ENCODE measurements around the gene PEPD.

PEPD gene

GRCh38 chr19:33350538-33351309, 170.9 kb downstream of the PEPD start:
- POLR2A ChIA-PET = interaction anchor here (0.5 to 0.6 kb wide), 2 partner anchors 24 to 193 kb away, joined by 3 read pairs; no protein-coding TSS in a partner anchor
- Histone ChIP-seq H3K4me3 (ENCODE audit: control insufficient read depth in 1 of 7, extremely low read depth in 1 of 7, insufficient read depth in 4 of 7, low read depth in 2 of 7, low read length in 6 of 7) (no peak overlapping the region), H3K9me3 (ENCODE audit: control extremely low read depth in 1 of 5, control insufficient read depth in 4 of 5, insufficient read depth in 2 of 5, low read depth in 1 of 5, low read length in 4 of 5) (peaks cover 0 to 6% (median 3%) of the 10 kb centered on the region in 5 experiments), H3K27ac (ENCODE audit: insufficient read depth in 1 of 2, low read depth in 1 of 2, low read length in 2 of 2, poor library complexity in 1 of 2, severe bottlenecking in 2 of 2) (no peak overlapping the region), H3K4me1 (ENCODE audit: control extremely low read depth in 1 of 4, control insufficient read depth in 4 of 4, insufficient read depth in 4 of 4, low read length in 3 of 4) (peaks cover 0 to 4% (median 0%) of the 10 kb centered on the region in 4 experiments), H3K36me3 (ENCODE audit: control insufficient read depth in 4 of 4, insufficient read depth in 4 of 4, low read length in 3 of 4) (no peaks in the 10 kb centered on the region), H3K27me3 (replicated peaks in 2 of 5; ENCODE audit: control insufficient read depth in 4 of 5, insufficient read depth in 5 of 5, low read length in 4 of 5) (peaks cover 0 to 4% (median 0%) of the 10 kb centered on the region in 5 experiments)
- WGBS (ENCODE audit: insufficient coverage) = 94% methylated on average over 10 of the region's 12 CpGs
- CTCF ChIA-PET = interaction anchor here (0.9 kb wide), 1 partner anchor 65 kb away, joined by 3 read pairs; no protein-coding TSS in a partner anchor
- DNase-seq = no peak

- H3K27me3 ChIP-seq (replicated peaks in 2 of 5; ENCODE audit: control insufficient read depth in 4 of 5, insufficient read depth in 5 of 5, low read length in 4 of 5) = peaks cover 0 to 6% (median 2%) of the 10 kb centered on the region in 5 experiments
- H3K9me3 ChIP-seq (ENCODE audit: control extremely low read depth in 1 of 5, control insufficient read depth in 4 of 5, insufficient read depth in 2 of 5, low read depth in 1 of 5, low read length in 4 of 5) = no peaks in the 10 kb centered on the region
- H3K4me3 ChIP-seq (ENCODE audit: control insufficient read depth in 1 of 7, extremely low read depth in 1 of 7, insufficient read depth in 4 of 7, low read depth in 2 of 7, low read length in 6 of 7) = no peak overlapping the region
- DNase-seq = no peak
- H3K4me1 ChIP-seq (ENCODE audit: control extremely low read depth in 1 of 4, control insufficient read depth in 4 of 4, insufficient read depth in 4 of 4, low read length in 3 of 4) = peaks cover 0 to 4% (median 0%) of the 10 kb centered on the region in 4 experiments
- POLR2A ChIA-PET = interaction anchor here (0.5 to 0.6 kb wide), 2 partner anchors 23 to 192 kb away, joined by 3 read pairs; no protein-coding TSS in a partner anchor
- CTCF ChIA-PET = interaction anchor here (0.9 kb wide), 1 partner anchor 66 kb away, joined by 3 read pairs; no protein-coding TSS in a partner anchor
- no peaks in the 10 kb centered on the region for H3K36me3 ChIP-seq (ENCODE audit: control insufficient read depth in 4 of 4, insufficient read depth in 4 of 4, low read length in 3 of 4)
- WGBS (ENCODE audit: insufficient coverage) = 90% methylated on average over 9 of the region's 12 CpGs
- H3K27ac ChIP-seq (ENCODE audit: insufficient read depth in 1 of 2, low read depth in 1 of 2, low read length in 2 of 2, poor library complexity in 1 of 2, severe bottlenecking in 2 of 2) = no peak overlapping the region
Measured at GRCh38 chr19:33349319-33350289, 172.0 kb downstream of the PEPD start.

- no peak overlapping the region for H3K4me3 ChIP-seq (ENCODE audit: control insufficient read depth in 1 of 7, extremely low read depth in 1 of 7, insufficient read depth in 4 of 7, low read depth in 2 of 7, low read length in 6 of 7)
- no peak for DNase-seq
- no peak overlapping the region for H3K27ac ChIP-seq (ENCODE audit: insufficient read depth in 1 of 2, low read depth in 1 of 2, low read length in 2 of 2, poor library complexity in 1 of 2, severe bottlenecking in 2 of 2)
- H3K27me3 ChIP-seq (replicated peaks in 2 of 5; ENCODE audit: control insufficient read depth in 4 of 5, insufficient read depth in 5 of 5, low read length in 4 of 5) = peaks cover 0 to 11% (median 4%) of the 10 kb centered on the region in 5 experiments
- CTCF ChIA-PET = interaction anchor here (1.7 kb wide), 1 partner anchor 8 kb away, joined by 4 read pairs; no protein-coding TSS in a partner anchor
- WGBS (ENCODE audit: insufficient coverage) = 75% methylated on average over 12 of the region's 12 CpGs
- no peaks in the 10 kb centered on the region for H3K36me3 ChIP-seq (ENCODE audit: control insufficient read depth in 4 of 4, insufficient read depth in 4 of 4, low read length in 3 of 4)
- POLR2A ChIA-PET = no interaction called here
- no peaks in the 10 kb centered on the region for H3K9me3 ChIP-seq (ENCODE audit: control extremely low read depth in 1 of 5, control insufficient read depth in 4 of 5, insufficient read depth in 2 of 5, low read depth in 1 of 5, low read length in 4 of 5)
- peaks cover 0 to 4% (median 0%) of the 10 kb centered on the region in 4 experiments for H3K4me1 ChIP-seq (ENCODE audit: control extremely low read depth in 1 of 4, control insufficient read depth in 4 of 4, insufficient read depth in 4 of 4, low read length in 3 of 4)
Measured at GRCh38 chr19:33348301-33349010, 173.1 kb downstream of the PEPD start.

- no peak overlapping the region for H3K4me3 ChIP-seq (ENCODE audit: control insufficient read depth in 1 of 7, extremely low read depth in 1 of 7, insufficient read depth in 4 of 7, low read depth in 2 of 7, low read length in 6 of 7)
- H3K27ac ChIP-seq (ENCODE audit: insufficient read depth in 1 of 2, low read depth in 1 of 2, low read length in 2 of 2, poor library complexity in 1 of 2, severe bottlenecking in 2 of 2) = no peak overlapping the region
- CTCF ChIA-PET = interaction anchor here (1.7 kb wide), 1 partner anchor 9 kb away, joined by 4 read pairs; no protein-coding TSS in a partner anchor
- no peak for DNase-seq
- POLR2A ChIA-PET = no interaction called here
- 96% methylated on average over 10 of the region's 10 CpGs for WGBS (ENCODE audit: insufficient coverage)
- peaks cover 0 to 12% (median 4%) of the 10 kb centered on the region in 5 experiments for H3K27me3 ChIP-seq (replicated peaks in 2 of 5; ENCODE audit: control insufficient read depth in 4 of 5, insufficient read depth in 5 of 5, low read length in 4 of 5)
- peaks cover 0 to 4% (median 0%) of the 10 kb centered on the region in 4 experiments for H3K4me1 ChIP-seq (ENCODE audit: control extremely low read depth in 1 of 4, control insufficient read depth in 4 of 4, insufficient read depth in 4 of 4, low read length in 3 of 4)
- H3K9me3 ChIP-seq (ENCODE audit: control extremely low read depth in 1 of 5, control insufficient read depth in 4 of 5, insufficient read depth in 2 of 5, low read depth in 1 of 5, low read length in 4 of 5) = no peaks in the 10 kb centered on the region
- no peaks in the 10 kb centered on the region for H3K36me3 ChIP-seq (ENCODE audit: control insufficient read depth in 4 of 4, insufficient read depth in 4 of 4, low read length in 3 of 4)
Measured at GRCh38 chr19:33347300-33347699, 174.3 kb downstream of the PEPD start.

GRCh38 chr19:33346665-33347064, 174.9 kb downstream of the PEPD start:
- Histone ChIP-seq H3K4me3 (ENCODE audit: control insufficient read depth in 1 of 7, extremely low read depth in 1 of 7, insufficient read depth in 4 of 7, low read depth in 2 of 7, low read length in 6 of 7) (no peak overlapping the region), H3K4me1 (ENCODE audit: control extremely low read depth in 1 of 4, control insufficient read depth in 4 of 4, insufficient read depth in 4 of 4, low read length in 3 of 4) (peaks cover 0 to 4% (median 0%) of the 10 kb centered on the region in 4 experiments), H3K9me3 (ENCODE audit: control extremely low read depth in 1 of 5, control insufficient read depth in 4 of 5, insufficient read depth in 2 of 5, low read depth in 1 of 5, low read length in 4 of 5) (no peaks in the 10 kb centered on the region), H3K36me3 (ENCODE audit: control insufficient read depth in 4 of 4, insufficient read depth in 4 of 4, low read length in 3 of 4) (no peaks in the 10 kb centered on the region), H3K27me3 (replicated peaks in 2 of 5; ENCODE audit: control insufficient read depth in 4 of 5, insufficient read depth in 5 of 5, low read length in 4 of 5) (peaks cover 0 to 12% (median 6%) of the 10 kb centered on the region in 5 experiments), H3K27ac (ENCODE audit: insufficient read depth in 1 of 2, low read depth in 1 of 2, low read length in 2 of 2, poor library complexity in 1 of 2, severe bottlenecking in 2 of 2) (no peak overlapping the region)
- CTCF ChIA-PET = interaction anchor here (1.4 to 1.7 kb wide), 2 partner anchors 10 to 27 kb away, joined by 3 to 4 read pairs; partner anchors contain the start of gene CEBPG
- POLR2A ChIA-PET = no interaction called here
- DNase-seq = no peak

GRCh38 chr19:33345163-33345562, 176.4 kb downstream of the PEPD start:
- ChIA-PET CTCF (no interaction called here), POLR2A (no interaction called here)
- DNase-seq = no peak
- Histone ChIP-seq H3K4me1 (ENCODE audit: control extremely low read depth in 1 of 4, control insufficient read depth in 4 of 4, insufficient read depth in 4 of 4, low read length in 3 of 4) (peaks cover 0 to 4% (median 0%) of the 10 kb centered on the region in 4 experiments), H3K27me3 (replicated peaks in 2 of 5; ENCODE audit: control insufficient read depth in 4 of 5, insufficient read depth in 5 of 5, low read length in 4 of 5) (peaks cover 0 to 12% (median 7%) of the 10 kb centered on the region in 5 experiments), H3K27ac (ENCODE audit: insufficient read depth in 1 of 2, low read depth in 1 of 2, low read length in 2 of 2, poor library complexity in 1 of 2, severe bottlenecking in 2 of 2) (no peak overlapping the region), H3K4me3 (ENCODE audit: control insufficient read depth in 1 of 7, extremely low read depth in 1 of 7, insufficient read depth in 4 of 7, low read depth in 2 of 7, low read length in 6 of 7) (no peak overlapping the region), H3K9me3 (ENCODE audit: control extremely low read depth in 1 of 5, control insufficient read depth in 4 of 5, insufficient read depth in 2 of 5, low read depth in 1 of 5, low read length in 4 of 5) (no peaks in the 10 kb centered on the region), H3K36me3 (ENCODE audit: control insufficient read depth in 4 of 4, insufficient read depth in 4 of 4, low read length in 3 of 4) (no peaks in the 10 kb centered on the region)
- WGBS (ENCODE audit: insufficient coverage) = 100% methylated on average over 1 of the region's 6 CpGs

Measured in common myeloid progenitor, CD34-positive (primary cell).